Cardiac septum (tissue), 1 donor: ENCODE results near the gene C11orf24. TPM values are rescaled to one million over a fixed set of nuclear protein-coding genes. Genes with fewer than 3 reads are reported as not detected.

Experiments used
- DNase-seq: peaks from one replicate; pipeline ENCODE4 v3.0.0-alpha.2; 2020; ENCODE audit warnings: low spot score
- intact Hi-C: fragments of 100-400 bp; cut with DNase I; formaldehyde crosslinking; loops from one replicate; pipeline ENCODE4 v1.14.0; 2022
- long read RNA-seq: library from polyadenylated mRNA; unstranded; transcript quantifications from one replicate; pipeline ENCODE4 v2.0.0, GENCODE V29; 2021
- total RNA-seq: library from RNA; stranded (reverse); fragmentation: NEBNext Ultra II Directional; extraction: Animal tissue kit (Norgen Biotek cat#: 25700); gene quantifications from one replicate; pipeline ENCODE4 v1.2.1, GENCODE V29; 2021
- donor health status: DM: no; HTN: no; CAD: no.

The C11orf24 gene
- 45.2 TPM for total RNA-seq
- long read RNA-seq, transcript C11orf24-201 (4 exons, 2,063 nt), result major isoform, 31 of 54 reads
- long read RNA-seq, partial matches to known transcripts, result 6 of 54 reads
- long read RNA-seq, other reads (novel, unspliced or antisense), result 15 of 54 reads

DNA sequence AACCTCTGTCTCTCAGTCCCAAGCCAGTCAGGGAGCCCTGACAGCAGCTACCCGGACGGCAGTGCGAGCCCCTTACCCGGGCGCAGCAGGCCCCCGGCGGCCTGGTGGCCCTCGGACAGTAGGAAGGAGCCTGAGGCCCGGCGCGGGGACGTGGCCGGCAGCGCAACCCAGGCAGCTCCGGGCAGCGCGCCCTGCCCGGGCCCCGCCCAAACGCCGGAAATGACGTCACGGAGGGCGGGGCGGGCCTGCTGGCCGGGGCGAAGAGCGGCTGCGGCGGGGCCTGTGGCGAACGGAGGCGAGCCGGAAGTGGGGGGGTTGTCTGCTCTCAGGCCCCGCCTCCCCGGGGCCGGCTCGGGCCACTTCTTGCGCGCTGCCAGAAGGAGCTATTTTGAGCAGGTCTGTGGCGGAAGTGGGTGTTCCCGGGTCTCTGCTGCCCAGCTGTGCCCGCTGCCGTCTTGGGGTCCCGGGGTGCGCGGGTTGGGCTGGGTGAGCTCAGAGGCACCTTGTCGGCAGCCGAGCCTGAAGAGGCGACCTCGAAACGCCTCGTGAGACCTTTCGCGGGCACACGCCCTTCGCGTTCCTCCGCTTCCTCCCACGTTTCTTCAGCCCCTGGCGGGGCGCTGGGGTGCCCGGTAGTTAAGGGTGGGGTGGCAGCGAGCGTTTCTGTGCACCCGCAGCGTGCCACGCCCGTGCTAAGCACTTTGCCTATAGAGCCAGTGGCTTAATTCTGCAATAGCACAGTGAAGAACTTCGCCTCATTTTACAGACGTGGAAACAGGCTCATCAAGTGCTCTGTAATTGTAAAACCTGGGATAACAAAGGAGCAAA lies at the start of gene C11orf24:
Gene C11orf24 (minus strand): TSS at position 193 of the 828 bp plus-strand sequence. CDS start 8,206 bp downstream, outside the sequence.
- intact Hi-C loops, result loop anchor here (5.0 kb wide), 1 partner anchor 40 kb away; the partner anchor contains the start of gene LRP5
- DNase-seq, result peak; percentile 99

DNA sequence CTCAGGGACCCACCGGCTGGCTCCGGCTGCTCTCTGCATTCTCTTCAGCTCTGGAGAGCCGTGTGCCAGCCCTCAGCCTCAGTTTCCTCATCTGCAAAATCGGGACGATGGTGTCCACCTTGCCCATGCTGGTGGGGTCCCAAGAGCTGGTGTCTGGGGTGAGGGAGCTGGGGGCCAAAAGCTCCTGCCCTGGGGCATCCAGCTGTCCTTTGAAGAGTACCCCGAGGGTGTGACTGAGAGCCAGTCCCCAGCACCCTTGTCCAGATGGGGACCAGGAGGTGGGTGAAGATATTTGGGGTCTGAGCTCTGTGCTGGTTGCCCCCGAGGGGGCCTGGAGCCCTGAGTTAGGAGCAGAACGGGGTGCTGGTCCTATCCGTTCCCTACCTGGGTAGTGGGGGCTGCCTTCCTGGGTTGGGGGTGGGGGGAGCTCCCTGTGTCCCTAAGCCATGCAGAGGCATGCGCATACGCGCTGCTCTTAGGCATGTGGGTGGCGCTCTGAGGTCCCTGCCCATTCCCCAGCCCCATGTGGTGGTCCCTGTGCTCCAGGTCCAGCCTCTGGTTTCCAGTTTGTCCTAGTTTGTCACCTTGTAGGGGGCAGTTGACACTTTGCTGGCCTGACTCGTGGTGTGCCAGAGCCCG lies 45.5 kb upstream of the C11orf24 start:
- intact Hi-C loops, result no loop called here

DNA sequence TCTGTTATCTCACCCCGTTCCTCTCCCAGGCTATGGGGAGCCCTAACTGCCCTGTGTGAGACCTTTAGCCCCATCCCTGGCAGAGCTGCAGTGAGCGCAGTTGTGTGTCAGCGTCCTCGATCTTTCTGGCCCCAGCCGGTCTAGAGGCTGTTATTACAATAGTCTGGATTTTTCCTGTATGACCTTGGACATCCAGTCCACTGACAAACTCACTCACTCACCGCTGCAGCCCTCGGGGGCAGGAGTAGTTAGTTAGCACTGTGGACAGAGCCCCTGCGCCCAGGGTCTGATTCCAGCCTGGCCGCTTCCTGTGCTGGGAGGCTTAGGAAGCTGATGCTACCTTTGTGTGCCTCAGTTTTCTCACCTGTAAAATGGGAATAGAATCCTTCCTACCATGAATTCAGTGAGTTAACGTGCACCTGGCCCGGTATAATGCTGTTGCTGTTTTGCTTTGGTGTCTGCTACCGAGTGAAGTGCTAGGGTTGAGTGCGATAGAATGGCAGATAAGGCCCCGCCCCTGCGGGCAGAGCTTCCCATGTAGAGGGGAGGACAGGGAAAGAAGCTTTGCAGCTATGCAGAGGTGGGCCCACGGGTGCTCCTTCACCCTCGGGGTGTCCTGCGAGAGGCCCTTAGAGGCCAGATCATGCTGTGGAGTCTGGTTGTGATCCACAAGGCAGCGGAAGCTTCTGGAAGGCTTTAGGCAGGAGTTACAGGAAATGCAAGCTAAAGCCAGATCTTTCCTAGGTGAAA lies 43.6 kb upstream of the C11orf24 start:
- no peak for DNase-seq
- intact Hi-C loops, result no loop called here

More for the DNA sequence above, 45.5 kb upstream of the C11orf24 start:
- DNase-seq, result no peak

DNA sequence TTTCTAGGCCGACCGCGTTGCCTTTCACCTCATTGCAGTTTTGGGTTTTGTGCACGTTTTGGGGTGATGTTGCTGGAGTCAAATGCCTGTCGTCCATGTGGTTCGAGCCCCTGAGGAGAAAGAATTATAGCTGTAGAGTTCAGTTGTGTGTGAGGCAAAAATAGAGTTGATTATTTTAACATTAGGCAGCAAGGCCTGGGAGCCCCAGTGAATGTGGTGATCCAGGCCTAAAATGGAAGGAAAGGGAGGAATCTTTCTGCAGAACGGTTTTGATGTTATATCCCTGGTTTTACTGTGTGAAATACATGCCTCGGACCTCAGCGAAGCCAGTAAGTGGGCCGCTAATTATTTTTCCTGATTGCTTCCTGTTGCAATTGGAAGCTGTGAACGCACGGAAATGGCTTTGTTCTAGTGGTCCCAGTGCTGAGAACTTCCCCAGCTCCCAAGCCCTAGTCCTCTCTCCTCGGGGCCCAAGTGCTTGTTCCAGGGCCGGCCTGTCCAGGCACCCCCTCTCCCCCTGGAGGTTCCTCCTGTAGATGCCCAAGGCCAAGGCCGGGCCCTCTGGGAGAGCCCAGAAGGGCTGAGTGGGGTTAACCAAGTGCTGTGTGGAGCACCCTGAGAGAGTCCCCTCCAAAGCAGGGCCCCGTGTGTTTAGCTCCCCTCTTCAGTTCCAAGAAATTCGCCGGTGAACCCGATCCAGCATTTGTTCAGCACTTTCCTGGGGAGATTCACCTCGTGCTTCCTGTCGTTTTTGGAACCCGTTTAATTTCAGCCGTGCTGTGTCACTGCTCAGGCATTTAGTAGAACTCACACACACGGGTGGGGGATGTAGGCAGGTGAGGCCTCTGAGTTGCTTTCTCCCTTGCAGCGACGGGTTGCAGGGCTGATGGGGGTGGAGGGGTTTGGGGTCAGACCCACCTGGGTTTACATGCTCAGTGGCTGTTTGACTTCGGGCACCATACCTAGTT lies 42.7 kb upstream of the C11orf24 start:
- intact Hi-C loops, result loop anchor here (5.0 kb wide), 1 partner anchor 42 kb away; the partner anchor contains the start of gene C11orf24
- no peak for DNase-seq

DNA sequence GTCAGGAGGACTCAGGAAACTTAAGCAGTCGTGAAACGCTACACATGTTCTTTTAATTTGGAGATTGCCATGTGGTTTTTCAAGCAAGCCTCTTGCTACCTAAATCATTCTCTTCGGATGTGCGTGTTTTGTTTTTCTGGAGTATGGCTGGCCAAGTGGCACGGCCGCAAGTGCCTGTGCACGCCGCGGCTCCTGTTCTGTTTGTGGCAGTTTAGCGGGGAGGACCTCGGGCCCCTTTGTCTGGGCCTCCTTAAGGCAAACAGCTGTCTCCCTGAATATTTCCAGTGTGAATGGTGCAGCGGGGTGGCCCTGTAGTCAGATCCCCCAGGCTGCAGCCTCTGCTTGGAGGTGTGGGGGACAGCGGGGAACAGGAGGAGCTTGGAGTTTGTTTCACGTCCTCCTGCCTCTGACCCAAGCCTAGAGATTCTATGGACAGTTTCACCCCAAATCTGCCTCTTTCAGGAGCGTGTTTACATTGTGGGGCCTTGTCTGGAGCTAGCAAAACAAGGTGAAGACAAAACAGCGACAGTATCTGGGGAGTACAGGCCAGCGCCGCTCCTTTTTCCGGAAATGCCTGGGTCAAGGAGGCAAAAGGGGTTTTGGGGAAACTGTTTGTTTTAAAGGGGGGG lies 41.9 kb upstream of the C11orf24 start:
- no peak for DNase-seq
- intact Hi-C loops, result loop anchor here (2.0 to 5.0 kb wide), 3 partner anchors 33 to 59 kb away; partner anchors contain the start of gene C11orf24

DNA sequence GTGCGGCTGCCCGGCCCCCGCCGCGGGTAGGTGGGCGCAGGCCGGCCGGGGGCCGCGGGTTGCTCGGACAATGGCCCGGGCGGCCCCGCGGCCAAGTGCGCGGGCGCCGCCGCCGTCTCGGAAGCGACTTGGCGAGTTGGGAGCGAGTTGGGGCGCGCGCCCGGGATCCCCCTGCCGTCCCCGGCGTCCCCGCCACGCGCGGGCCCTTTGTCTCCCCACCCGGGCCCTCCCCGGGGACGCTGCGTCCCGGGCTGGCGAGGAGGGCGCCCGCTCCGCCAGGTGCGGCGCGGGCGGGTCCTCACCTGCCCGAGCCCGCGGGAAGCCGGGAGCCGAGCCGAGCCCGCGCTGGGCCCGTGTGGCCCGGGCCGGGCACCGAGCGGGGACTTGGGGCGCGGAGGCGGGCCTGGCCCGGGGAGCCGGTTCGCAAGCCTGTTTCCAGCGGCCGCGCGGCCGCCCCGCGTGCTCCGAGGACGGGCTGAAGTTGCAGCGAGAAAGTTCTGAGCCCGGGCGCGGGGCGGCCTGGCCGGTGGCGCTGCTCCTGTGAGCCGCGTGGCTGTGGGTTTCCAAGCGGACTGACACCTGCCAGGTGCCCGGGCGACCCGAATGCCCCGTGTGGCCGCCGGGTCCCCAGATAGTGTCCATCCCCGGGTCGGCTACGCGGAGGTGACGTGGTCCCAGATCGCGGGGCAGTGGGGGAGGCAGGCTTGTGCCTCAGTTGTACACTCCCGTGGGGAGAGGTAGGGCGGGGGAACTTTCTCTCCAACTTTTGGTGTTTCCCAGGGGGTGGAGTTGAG lies 41.2 kb upstream of the C11orf24 start:
- DNase-seq, result no peak
- intact Hi-C loops, result loop anchor here (2.0 to 5.0 kb wide), 3 partner anchors 34 to 60 kb away; partner anchors contain the start of gene C11orf24

GRCh38 chr11:68312117-68312779 lies 40.5 kb upstream of the C11orf24 start, which contains the start of gene LRP5:
Gene LRP5 (plus strand): TSS chr11:68312591. CDS start chr11:68312715, 124 bp downstream.
- no peak for DNase-seq
- intact Hi-C loops, result loop anchor here (2.0 to 5.0 kb wide), 3 partner anchors 35 to 61 kb away; partner anchors contain the start of gene C11orf24

DNA sequence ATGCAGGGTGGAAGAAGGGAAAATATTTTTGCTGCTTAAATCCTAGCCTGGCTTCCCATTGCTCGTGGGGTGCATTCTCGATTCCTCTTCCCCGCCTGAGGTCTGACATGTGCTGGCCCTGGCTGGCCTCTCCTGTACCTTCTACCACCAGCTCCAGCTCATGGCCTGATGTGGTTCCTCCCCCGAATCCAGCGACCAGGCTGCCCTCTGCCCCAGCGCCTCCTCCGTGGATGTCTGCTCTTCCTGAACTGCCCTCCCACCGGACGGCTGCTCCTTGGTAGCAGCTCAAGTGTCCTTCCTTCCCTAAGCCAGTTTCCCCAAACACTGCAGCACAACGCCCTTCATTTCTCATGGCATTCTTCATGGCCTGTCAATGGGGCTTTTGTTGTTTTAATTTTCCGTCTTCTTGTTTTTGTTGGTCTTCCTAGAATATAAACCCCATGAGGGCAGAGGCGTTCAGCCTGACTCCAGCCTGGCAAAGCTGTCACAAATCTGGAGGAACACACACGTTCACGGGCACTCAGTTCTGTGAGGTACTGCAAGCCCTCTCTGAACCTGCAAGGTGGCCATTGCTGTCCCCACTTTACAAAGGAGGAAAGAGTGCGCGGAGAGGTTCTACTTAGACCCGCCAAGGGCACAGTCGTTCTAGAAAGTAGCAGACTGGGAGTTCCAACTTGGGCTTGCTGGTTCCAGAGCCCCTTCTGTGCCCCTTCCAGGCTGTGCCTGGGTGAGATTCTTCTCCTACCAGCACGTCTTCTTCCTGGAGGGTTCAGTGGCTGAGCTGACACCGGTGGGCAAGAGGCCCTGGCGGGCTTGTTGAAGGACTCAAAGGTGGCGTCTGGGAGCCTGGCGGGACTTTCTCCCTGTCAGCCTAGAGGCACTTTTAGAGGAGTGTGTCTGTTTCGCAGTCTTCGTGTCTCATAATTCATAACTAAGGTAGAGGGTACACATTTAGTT lies 39.7 kb upstream of the C11orf24 start:
- intact Hi-C loops, result loop anchor here (2.0 to 5.0 kb wide), 3 partner anchors 35 to 61 kb away; partner anchors contain the start of gene C11orf24

DNA sequence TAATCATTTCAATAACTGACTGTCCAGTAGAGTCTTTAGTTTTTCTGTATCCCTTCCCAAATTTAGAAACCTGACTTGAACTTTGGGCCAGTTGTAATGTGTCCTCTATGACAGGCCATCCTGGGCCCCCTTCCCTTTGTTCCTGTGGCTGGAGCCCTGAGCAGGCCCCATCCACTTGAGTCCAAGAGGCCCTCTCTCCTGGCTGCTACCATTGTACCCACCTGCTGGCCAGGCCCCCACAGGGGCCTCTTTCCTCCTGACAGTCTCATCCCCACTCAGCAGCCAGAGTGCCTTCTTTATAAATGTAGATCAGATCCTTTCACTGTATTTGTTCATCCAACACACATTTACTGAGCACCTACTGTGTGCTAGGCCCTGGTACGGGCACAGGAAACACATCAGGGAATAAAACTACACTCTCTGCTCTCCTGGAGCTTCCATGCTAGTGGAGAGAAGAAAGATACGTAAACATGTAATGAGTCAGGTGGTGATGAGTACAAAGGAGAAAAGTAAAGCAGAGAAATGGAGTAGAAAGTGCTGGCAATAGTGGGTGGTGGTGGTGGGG lies 37.9 kb upstream of the C11orf24 start:
- intact Hi-C loops, result loop anchor here (5.0 kb wide), 1 partner anchor 37 kb away; the partner anchor contains the start of gene C11orf24
- DNase-seq, result no peak

More for the DNA sequence above, 39.7 kb upstream of the C11orf24 start:
- no peak for DNase-seq

DNA sequence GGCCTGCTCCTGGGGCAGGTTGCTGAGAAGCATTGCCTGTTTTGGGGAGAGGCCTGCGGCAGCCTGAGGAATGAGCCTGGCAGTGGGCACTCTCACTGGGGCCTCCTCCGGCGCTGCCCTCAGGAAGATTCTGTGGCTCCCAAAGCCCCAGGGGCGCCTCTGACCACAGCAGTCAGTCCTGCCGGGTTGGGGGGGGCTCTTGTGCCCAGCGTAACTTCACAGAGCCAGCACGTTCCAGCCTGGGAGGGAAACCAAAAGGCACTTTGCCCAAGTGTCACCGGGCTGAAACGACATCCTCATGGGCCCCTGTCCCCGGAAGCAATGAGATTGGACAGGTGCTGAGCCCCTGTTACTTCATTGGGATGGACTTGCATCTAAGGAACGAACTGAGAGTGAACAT lies 36.3 kb upstream of the C11orf24 start:
- no peak for DNase-seq
- intact Hi-C loops, result no loop called here

GRCh38 chr11:68306636-68307035 lies 34.9 kb upstream of the C11orf24 start:
- no peak for DNase-seq
- intact Hi-C loops, result no loop called here

DNA sequence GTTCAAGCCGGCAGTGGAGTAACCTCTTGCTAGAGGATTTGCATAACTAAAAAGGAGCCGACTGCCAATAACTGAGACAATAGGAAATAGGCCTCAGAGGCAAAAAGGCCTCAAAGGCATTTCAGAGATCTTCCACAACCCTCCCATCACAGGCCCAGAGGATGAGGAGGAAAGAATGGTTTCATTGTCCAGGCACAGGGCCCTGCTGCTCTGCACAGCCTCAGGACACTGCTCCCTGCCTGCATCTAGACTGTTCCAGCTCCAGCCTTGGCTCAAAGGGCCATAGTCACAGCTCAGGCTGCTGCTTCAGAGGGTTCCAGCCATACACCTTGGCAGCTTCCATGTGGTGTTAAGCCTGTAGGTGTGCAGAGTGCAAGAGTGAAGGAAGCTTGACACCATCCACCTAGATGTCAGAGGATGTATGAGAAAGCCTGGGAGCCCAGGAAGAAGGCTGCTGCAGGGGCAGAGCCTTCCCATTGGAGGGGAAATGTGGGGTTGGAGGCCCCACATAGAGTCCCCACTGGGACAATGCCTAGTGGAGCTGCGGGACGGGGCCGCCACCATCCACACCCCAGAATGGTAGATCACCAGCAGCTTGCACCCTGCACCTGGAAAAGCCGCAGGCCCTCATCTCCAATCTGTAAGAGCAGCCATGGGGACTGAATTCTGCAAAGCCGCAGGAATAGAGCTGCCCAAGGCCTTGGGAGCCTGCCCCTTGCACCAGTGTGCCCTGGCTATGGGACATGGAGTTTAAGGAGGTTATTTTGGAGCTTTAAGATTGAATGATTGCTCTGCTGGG lies 32.4 kb upstream of the C11orf24 start:
- intact Hi-C loops, result no loop called here
- no peak for DNase-seq

DNA sequence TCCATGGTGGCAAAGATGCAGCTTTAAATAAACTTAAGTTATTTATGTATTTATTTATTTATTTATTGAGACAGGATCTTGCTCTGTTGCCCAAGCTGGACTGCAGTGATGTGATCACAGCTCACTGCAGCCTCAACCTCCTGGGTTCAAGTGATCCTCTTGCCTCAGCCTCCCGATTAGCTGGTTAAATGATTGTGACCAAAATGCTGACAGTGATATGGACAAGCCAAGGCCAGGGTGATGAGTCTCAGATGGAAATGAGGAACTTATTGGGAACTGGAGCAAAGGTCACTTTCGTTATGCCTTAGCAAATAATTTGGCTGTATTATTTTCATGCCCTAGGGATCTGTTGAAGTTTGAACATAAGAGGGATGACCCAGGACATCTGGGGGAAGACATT lies 31.3 kb upstream of the C11orf24 start:
- intact Hi-C loops, result no loop called here
- DNase-seq, result no peak

GRCh38 chr11:68302670-68303069 lies 30.9 kb upstream of the C11orf24 start:
- intact Hi-C loops, result no loop called here

More at GRCh38 chr11:68302670-68303069, 30.9 kb upstream of the C11orf24 start:
- DNase-seq, result no peak
